HL-60 (cell line): ENCODE results near the gene HS3ST5.
"Not testable (repeated sequence)": the region's sequence is repeated elsewhere in the genome, so short reads cannot be mapped to it uniquely, and the experiment has no call there.

Experiments used
- DNase-seq, 2 experiments: peaks; one replicate each; pipeline ENCODE4 v3.0.0-alpha.2; 2010 to 2020; ENCODE audit warnings: low read depth in 1 of 2, low spot score in 1 of 2
- H3K27ac ChIP-seq: fragments of 250-450 bp; sonication (Bioruptor Pico); replicated peaks from 2 replicates; pipeline ENCODE4 v1.5.1; 2020; ENCODE audit warnings: mild to moderate bottlenecking, moderate library complexity
- H3K27me3 ChIP-seq: fragments of 250-450 bp; sonication (Bioruptor Pico); 2 replicates; pipeline ENCODE4 v1.5.1; 2021; ENCODE audit warnings: mild to moderate bottlenecking, moderate library complexity; ENCODE audit not compliant: insufficient read depth, poor library complexity, severe bottlenecking
- H3K4me3 ChIP-seq: replicated peaks from 2 replicates; pipeline ENCODE4 v1.5.1; 2011; ENCODE audit warnings: mild to moderate bottlenecking, control low read depth, low read length; ENCODE audit not compliant: insufficient read depth
- CTCF ChIP-seq: IDR thresholded peaks from one replicate; pipeline ENCODE4 v1.5.1; 2011; ENCODE audit warnings: low read length, control low read depth, inconsistent platforms; ENCODE audit not compliant: insufficient read depth
- GABPA ChIP-seq: IDR thresholded peaks from 2 replicates; pipeline ENCODE4 v1.6.1; 2012; ENCODE audit warnings: low read depth
- POLR2AphosphoS5 ChIP-seq: IDR thresholded peaks from 2 replicates; pipeline ENCODE4 v1.6.1; 2012; ENCODE audit warnings: low read depth
- REST ChIP-seq: IDR thresholded peaks from 2 replicates; pipeline ENCODE4 v1.6.1; 2012; ENCODE audit warnings: low read depth; ENCODE audit not compliant: insufficient replicate concordance
- SPI1 ChIP-seq: IDR thresholded peaks from 2 replicates; pipeline ENCODE4 v1.6.1; 2012; ENCODE audit warnings: low read depth, mild to moderate bottlenecking, borderline replicate concordance

The HS3ST5 gene

GRCh38 chr6:114051031-114051430 is 291.8 kb downstream of the HS3ST5 start:
- TF ChIP-seq REST = no peak
- TF ChIP-seq SPI1 = no peak
- TF ChIP-seq CTCF = no peak
- TF ChIP-seq POLR2AphosphoS5 = no peak
- TF ChIP-seq GABPA = no peak
- no peak overlapping the region for H3K27ac ChIP-seq
- H3K4me3 ChIP-seq = no peak overlapping the region
- no peaks in the 10 kb centered on the region for H3K27me3 ChIP-seq
- no peak for DNase-seq

- Histone ChIP-seq H3K27me3 (no peaks in the 10 kb centered on the region), H3K4me3 (no peak overlapping the region), H3K27ac (no peak overlapping the region)
- DNase-seq = no peak
- TF ChIP-seq REST (no peak), POLR2AphosphoS5 (no peak), CTCF (no peak), SPI1 (no peak), GABPA (no peak)
Measured at GRCh38 chr6:114049367-114049966, 293.4 kb downstream of the HS3ST5 start.

GRCh38 chr6:114044566-114044965 is 298.3 kb downstream of the HS3ST5 start:
- H3K27me3 ChIP-seq, H3K4me3 ChIP-seq, DNase-seq, H3K27ac ChIP-seq: not testable (repeated sequence)

GRCh38 chr6:114042267-114043016 is 300.4 kb downstream of the HS3ST5 start:
- H3K27me3 ChIP-seq = no peaks in the 10 kb centered on the region
- H3K4me3 ChIP-seq = no peak overlapping the region
- no peak overlapping the region for H3K27ac ChIP-seq
- DNase-seq = no peak
- no peak for TF ChIP-seq GABPA
- TF ChIP-seq SPI1 = no peak
- TF ChIP-seq CTCF = no peak
- no peak for TF ChIP-seq REST
- no peak for TF ChIP-seq POLR2AphosphoS5
